IPS DF 4.7 (cell line): ENCODE data around the gene GIPC3.

Experiments
- DNase-seq: peaks from one replicate; pipeline ENCODE4 v3.0.0-alpha.2; 2013; ENCODE audit warnings: low spot score; ENCODE audit errors: extremely low read depth

The GIPC3 gene

GRCh38 chr19:3637621-3638020, 52.3 kb downstream of the GIPC3 start:
- DNase-seq = no peak

- no peak for DNase-seq
These were observed 53.2 kb downstream of the GIPC3 start for GRCh38 chr19:3638208-3639193.

- no peak for DNase-seq
These were observed 54.2 kb downstream of the GIPC3 start for GRCh38 chr19:3639479-3639878.

GRCh38 chr19:3641515-3642269, 56.4 kb downstream of the GIPC3 start:
- DNase-seq = no peak

GRCh38 chr19:3642296-3642695, 57.0 kb downstream of the GIPC3 start:
- DNase-seq = no peak
